HG03064 (cell line): ENCODE data around the gene TFPI.
"Not testable (repeated sequence)": the region's sequence is repeated elsewhere in the genome, so short reads cannot be mapped to it uniquely, and the experiment has no call there.

ENCODE experiments used
- ATAC-seq: cut with Tn5 transposase; IDR thresholded peaks from one replicate; pipeline ENCODE4 v1.9.1; 2021; ENCODE audit warnings: low read depth; ENCODE audit not compliant: unreplicated experiment

The TFPI gene

GRCh38 chr2:187554011-187554703, at the start of gene TFPI:
TFPI (minus strand) TSS chr2:187554435; CDS start chr2:187503768, 50,667 bp downstream.
- ATAC-seq = no peak

- no peak for ATAC-seq
Measured at GRCh38 chr2:187594801-187595200, 40.6 kb upstream of the TFPI start.

DNA sequence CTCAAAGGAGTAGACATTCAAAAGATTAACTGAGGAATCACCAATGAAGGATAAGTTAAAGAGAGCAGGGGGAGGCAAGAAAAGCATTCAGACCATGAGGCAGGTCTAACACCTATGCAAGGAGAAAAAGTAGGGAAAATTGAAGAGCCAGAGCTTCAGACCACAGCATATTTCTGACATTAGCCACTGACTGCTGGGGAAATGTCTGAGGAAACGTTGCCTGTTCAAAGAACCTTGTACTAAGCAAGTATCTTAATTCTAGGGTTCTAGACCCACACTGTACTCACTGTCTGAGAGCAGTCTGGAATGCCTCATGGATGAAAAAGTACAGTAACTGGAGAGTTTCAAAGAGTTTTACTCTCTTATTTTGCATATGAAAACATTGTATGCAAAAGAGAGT, 39.5 kb upstream of the TFPI start:
- no peak for ATAC-seq

DNA sequence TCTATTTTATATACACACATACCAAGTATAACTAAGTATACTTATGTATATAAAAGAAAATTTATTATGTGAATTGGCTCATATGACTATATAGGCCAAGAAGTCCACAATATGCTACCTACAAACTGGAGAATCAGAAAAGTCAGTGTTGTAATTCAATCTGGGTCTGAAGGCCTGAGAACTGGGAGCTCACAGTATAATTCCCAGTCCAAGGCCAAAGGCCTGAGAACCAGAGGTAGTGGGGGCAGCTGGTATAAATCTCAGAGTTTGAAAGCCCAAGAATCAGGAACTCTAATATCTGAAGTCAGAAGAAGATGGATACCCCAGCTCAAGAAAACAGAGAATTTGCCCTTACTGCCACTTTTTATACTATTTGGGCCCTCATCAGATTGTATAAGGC, 38.9 kb upstream of the TFPI start:
- ATAC-seq = no peak

GRCh38 chr2:187590175-187590574, 35.9 kb upstream of the TFPI start:
- ATAC-seq = no peak

DNA sequence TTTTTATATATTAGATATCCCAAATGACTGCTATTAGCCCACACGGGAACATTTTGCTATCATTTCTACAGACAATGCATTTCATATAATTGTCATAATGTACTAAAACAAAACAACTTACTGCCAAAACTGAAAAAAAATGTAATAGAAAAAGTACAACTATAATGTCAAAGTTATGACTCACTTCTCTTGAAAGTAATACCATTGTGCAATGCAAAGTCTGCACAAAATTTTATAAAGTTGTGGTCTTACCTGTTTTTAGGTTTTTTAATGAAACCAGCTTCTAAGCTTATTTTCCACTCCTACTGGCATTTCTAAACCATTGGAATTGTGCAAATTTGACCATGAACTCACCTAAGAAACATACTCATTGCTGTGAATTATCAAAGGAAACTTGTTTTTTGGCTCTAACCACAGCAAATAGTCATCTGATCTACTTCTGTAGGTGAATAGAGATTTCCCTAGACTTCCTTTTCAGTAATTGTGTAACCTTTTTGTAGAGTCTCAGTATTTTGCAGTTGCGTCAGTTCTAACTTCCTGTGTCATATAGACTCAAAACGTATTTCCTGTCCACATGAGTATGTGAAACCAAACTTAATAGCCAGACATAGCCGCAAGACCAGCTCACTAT, 31.9 kb upstream of the TFPI start:
- no peak for ATAC-seq

- ATAC-seq = no peak
Measured at GRCh38 chr2:187581125-187581896, 27.1 kb upstream of the TFPI start.

GRCh38 chr2:187580462-187581124, 26.4 kb upstream of the TFPI start:
- ATAC-seq = no peak

DNA sequence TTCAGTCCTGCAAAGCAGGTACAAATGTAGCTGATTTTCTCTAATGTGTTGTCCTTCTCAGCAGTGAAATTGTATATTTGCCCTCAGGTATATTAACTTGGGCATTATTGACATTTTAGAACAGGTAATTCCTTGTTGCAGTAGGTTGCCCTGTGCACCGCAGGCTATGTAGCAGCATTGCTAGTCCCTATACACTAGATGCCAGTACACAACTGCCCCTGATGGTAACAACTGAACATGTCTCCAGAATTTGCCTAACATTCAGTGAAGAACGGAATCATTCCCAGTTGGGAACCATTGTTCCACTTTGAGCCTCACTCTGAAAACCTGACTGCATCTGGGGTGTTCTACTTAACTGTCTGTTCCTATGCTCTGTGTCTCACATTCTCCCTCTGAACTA, 23.1 kb upstream of the TFPI start:
- ATAC-seq = no peak

DNA sequence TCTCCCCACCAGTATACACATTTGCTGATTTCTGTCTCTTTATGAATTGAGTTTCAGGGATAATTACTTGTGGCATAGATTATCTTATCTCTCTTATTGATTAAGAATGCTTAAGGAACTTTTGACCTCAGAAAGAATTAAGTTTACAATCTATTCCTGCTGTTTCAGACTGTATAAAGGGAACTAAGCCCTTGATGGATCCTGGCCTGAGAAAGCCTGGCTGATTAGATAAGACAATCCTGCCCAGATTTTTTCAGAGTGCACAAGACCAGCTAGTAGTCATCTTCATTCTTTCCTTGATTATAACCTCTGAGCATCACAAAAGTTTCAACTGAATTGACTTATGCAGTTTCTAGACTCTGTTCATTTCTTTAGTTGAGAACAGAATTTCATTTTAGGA, 22.7 kb upstream of the TFPI start:
- ATAC-seq = no peak

DNA sequence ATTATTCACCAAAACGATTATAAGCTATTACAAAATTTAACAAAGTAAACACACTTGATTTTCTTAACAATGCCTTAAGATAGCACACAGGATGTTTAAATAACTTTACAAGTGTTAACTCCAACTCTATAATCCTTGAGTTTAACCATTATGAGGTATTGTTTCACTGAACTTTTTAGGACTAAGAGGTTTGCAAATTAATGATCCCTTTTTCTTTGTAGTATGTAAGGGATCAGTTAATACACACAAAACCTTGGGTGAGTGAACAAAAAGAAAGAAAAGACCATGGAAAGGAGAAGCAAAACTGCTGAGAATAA, 21.5 kb upstream of the TFPI start:
- no peak for ATAC-seq

DNA sequence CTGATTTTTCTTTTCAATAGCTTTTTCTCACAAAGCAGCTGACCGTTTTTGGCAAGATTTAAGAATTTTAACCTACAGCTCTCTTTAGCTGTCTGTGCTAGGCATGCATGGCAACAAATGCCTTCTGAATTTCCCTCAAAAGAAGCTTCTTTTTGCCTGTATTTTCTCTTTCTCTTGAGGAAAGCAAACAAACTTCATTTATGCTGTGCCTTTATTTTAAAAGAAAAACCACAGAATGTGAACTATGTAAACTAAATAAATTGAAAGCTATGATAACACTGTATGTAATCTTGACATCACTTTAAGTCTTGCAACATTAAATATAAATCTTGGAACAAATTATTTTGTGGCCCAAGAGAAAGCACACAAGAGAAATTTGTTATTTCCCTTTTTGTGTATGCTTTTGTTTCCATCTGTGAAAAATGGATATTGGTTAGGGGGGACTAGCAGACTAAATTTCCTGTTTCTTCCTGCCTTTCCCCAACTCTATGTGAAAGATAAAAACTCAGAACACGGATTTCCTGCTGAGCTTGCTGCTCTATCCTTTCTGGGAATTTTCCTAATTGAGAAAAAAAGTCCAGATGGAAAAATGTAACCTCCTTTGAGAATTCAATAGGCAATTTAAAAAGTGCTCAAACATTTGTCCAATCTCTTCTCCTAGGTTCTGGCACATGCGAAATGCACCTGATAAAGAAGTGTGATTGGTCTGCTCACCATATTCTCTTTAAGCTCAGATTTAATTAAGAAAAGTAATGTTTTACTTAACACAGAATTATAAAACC, 20.9 kb upstream of the TFPI start:
- ATAC-seq = no peak

- ATAC-seq = no peak
Measured at GRCh38 chr2:187573722-187574121, 19.5 kb upstream of the TFPI start.

GRCh38 chr2:187571996-187572395, 17.8 kb upstream of the TFPI start:
- ATAC-seq = not testable (repeated sequence)

- no peak for ATAC-seq
Measured at GRCh38 chr2:187569571-187569970, 15.3 kb upstream of the TFPI start.

- ATAC-seq = no peak
Measured at GRCh38 chr2:187569042-187569441, 14.8 kb upstream of the TFPI start.

GRCh38 chr2:187567126-187567525, 12.9 kb upstream of the TFPI start:
- ATAC-seq = no peak

- ATAC-seq = no peak
Measured at GRCh38 chr2:187566712-187567111, 12.5 kb upstream of the TFPI start.

DNA sequence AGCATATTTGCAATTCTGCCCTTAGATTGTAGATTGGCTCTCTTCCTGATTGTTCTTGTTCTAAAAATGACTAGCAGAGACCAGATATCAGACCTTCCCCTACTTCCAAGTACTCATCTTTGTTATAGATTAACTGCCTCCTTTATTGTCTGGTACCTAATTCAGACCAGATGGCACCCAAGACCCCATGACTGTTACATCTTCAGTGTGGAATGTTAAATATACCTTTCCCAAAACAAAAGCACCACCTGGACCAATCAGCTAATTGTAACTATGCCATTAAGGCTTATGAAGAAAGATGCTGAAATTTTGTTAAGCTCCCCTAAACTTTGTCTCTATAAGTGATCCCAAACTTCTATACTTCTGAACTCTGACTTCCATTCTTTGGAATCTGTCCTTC, 12.0 kb upstream of the TFPI start:
- no peak for ATAC-seq

DNA sequence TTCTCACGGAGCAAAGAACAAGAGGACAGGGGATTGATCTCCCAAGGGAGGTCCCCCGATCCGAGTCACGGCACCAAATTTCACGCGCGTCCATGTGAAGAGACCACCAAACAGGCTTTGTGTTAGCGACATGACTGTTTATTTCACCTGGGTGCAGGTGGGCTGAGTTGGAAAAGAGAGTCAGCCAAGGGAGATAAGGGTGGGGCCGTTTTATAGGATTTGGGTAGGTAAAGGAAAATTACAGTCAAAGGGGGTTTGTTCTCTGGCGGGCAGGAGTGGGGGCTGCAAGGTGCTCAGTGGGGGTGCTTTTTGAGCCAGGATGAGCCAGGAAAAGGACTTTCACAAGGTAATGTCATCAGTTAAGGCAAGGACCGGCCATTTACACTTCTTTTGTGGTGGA, 11.4 kb upstream of the TFPI start:
- not testable (repeated sequence) for ATAC-seq

DNA sequence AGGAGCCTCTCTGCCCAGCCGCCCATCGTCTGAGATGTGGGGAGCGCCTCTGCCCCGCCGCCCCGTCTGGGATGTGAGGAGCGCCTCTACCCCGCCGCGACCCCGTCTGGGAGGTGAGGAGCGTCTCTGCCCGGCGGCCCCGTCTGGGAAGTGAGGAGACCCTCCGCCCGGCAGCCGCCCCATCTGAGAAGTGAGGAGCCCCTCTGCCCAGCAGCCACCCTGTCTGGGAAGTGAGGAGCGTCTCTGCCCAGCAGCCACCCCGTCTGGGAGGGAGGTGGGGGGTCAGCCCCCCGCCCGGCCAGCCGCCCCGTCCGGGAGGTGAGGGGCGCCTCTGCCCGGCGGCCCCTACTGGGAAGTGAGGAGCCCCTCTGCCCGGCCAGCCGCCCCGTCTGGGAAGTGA, 2.3 kb upstream of the TFPI start:
- ATAC-seq = not testable (repeated sequence)
